GM12878 (cell line): Measurements from ENCODE around the gene CEP68. TPM values are rescaled to one million over a fixed set of nuclear protein-coding genes. Genes with fewer than 3 reads are reported as not detected.

Source experiments
- ATAC-seq: fragments of 200-7000 bp; cut with Tn5 transposase; 3 replicates; pipeline ENCODE4 v1.9.1; 2020; ENCODE audit warnings: mild to moderate bottlenecking, moderate library complexity
- BruUV-seq: library from RNA; stranded (reverse); fragments of 400-500 nt; replicated peaks from 2 replicates; lab custom pipeline; 2021; lab: Mats Ljungman, UMichigan
- CTCF ChIA-PET: fragments of 300-600 bp; sonication (Branson Sonifier 250); formaldehyde crosslinking; extraction: SDS; loops from one replicate; lab custom pipeline; 2021; ENCODE audit warnings: inconsistent platforms; lab: Yijun Ruan, JAX
- POLR2A ChIA-PET: fragments of 350-600 bp; formaldehyde crosslinking; extraction: SDS; loops from one replicate; lab custom pipeline; 2021; ENCODE audit warnings: inconsistent platforms; lab: Charles Lee
- RAD21 ChIA-PET: fragments of 300-600 bp; sonication (Branson Sonifier 250); formaldehyde crosslinking; loops from one replicate; lab custom pipeline; 2023; ENCODE audit warnings: antibody characterized with exemption; ENCODE audit not compliant: unreplicated experiment; lab: Charles Lee
- SMC1A ChIA-PET: fragments of 300-600 bp; sonication (Branson Sonifier 250); formaldehyde crosslinking; loops from one replicate; lab custom pipeline; 2023; ENCODE audit not compliant: unreplicated experiment, uncharacterized antibody; lab: Charles Lee
- DNase-seq: peaks from one replicate; pipeline ENCODE4 v3.0.0-alpha.2; 2011; ENCODE audit warnings: low read depth, low spot score
- FAIRE-seq: peaks from 3 replicates; lab custom pipeline; 2011; peaks lifted over from hg19 to GRCh38; lab: Jason Lieb, UNC
- H2AFZ ChIP-seq: 2 replicates; pipeline ENCODE4 v1.6.0; 2011; ENCODE audit warnings: low read depth, low read length, control low read depth; ENCODE audit not compliant: control insufficient read depth
- H3K27ac ChIP-seq: 2 replicates; pipeline ENCODE4 v1.5.1; 2011; ENCODE audit warnings: control low read depth; ENCODE audit not compliant: control insufficient read depth, insufficient read depth
- H3K27me3 ChIP-seq, 2 experiments: replicated peaks in 1 of 2; 2 replicates each; pipeline versions ENCODE4 v1.6.0 to v1.6.1; 2011; ENCODE audit warnings: low read length in 1 of 2; ENCODE audit not compliant: control insufficient read depth in 2 of 2, insufficient read depth in 2 of 2
- H3K36me3 ChIP-seq, 2 experiments: 2 replicates each; pipeline ENCODE4 v1.5.1; 2011; ENCODE audit warnings: low read length in 1 of 2; ENCODE audit not compliant: control insufficient read depth in 2 of 2, insufficient read depth in 2 of 2
- H3K4me1 ChIP-seq: 2 replicates; pipeline ENCODE4 v1.6.1; 2011; ENCODE audit warnings: mild to moderate bottlenecking, low read length, moderate library complexity, mixed read lengths; ENCODE audit not compliant: control insufficient read depth, insufficient read depth
- H3K4me2 ChIP-seq: 2 replicates; pipeline ENCODE4 v1.6.0; 2011; ENCODE audit warnings: control low read depth; ENCODE audit not compliant: control insufficient read depth, insufficient read depth
- H3K4me3 ChIP-seq: fragments of 200-600 bp; sonication (generic); 2 replicates; pipeline ENCODE4 v1.5.1; 2016
- H3K79me2 ChIP-seq: 2 replicates; pipeline ENCODE4 v1.6.0; 2011; ENCODE audit warnings: low read length; ENCODE audit not compliant: control insufficient read depth, insufficient read depth
- H3K9ac ChIP-seq: 2 replicates; pipeline ENCODE4 v1.8.0; 2011; ENCODE audit warnings: low read length, control low read depth, mixed read lengths; ENCODE audit not compliant: control insufficient read depth, insufficient read depth
- H3K9me3 ChIP-seq: replicated peaks from 3 replicates; pipeline ENCODE4 v1.5.1; 2011; ENCODE audit warnings: mild to moderate bottlenecking, low read length; ENCODE audit not compliant: control insufficient read depth, insufficient read depth
- H4K20me1 ChIP-seq: 2 replicates; pipeline ENCODE4 v1.6.0; 2011; ENCODE audit not compliant: control insufficient read depth, insufficient read depth
- ATF7 ChIP-seq: fragments of 450-650 bp; IDR thresholded peaks from 2 replicates; pipeline ENCODE4 v1.6.1; 2016; ENCODE audit warnings: low read depth, mild to moderate bottlenecking
- BCL11A ChIP-seq: IDR thresholded peaks from 2 replicates; pipeline ENCODE4 v1.6.1; 2011; ENCODE audit warnings: low read depth, low read length
- CHD4 ChIP-seq: fragments of 200-600 bp; sonication (generic); IDR thresholded peaks from 2 replicates; pipeline ENCODE4 v1.6.1; 2016; ENCODE audit warnings: mild to moderate bottlenecking
- CREM ChIP-seq: IDR thresholded peaks from 2 replicates; pipeline ENCODE4 v1.6.1; 2014; ENCODE audit warnings: antibody characterized with exemption, low read depth
- EED ChIP-seq: sonication (generic); IDR thresholded peaks from 2 replicates; pipeline ENCODE4 v1.6.1; 2016; ENCODE audit warnings: antibody characterized with exemption, low read depth
- ESRRA ChIP-seq: IDR thresholded peaks from 2 replicates; pipeline ENCODE4 v1.6.1; 2012; ENCODE audit warnings: mild to moderate bottlenecking, low read length, improper control_type of control experiment
- IRF5 ChIP-seq: fragments of 450-650 bp; IDR thresholded peaks from 2 replicates; pipeline ENCODE4 v1.6.1; 2017; ENCODE audit warnings: borderline replicate concordance
- KAT2A ChIP-seq: conservative IDR thresholded peaks from 2 replicates; pipeline ENCODE4 v1.6.1; 2011; ENCODE audit warnings: low read depth, low read length; ENCODE audit not compliant: control insufficient read depth
- KDM1A ChIP-seq: fragments of 200-600 bp; sonication (generic); IDR thresholded peaks from 2 replicates; pipeline ENCODE4 v1.6.1; 2016; ENCODE audit warnings: borderline replicate concordance
- MEF2A ChIP-seq: IDR thresholded peaks from 2 replicates; pipeline ENCODE4 v1.6.1; 2011; ENCODE audit warnings: low read depth, mild to moderate bottlenecking, low read length, moderate library complexity; ENCODE audit not compliant: insufficient read depth
- MLLT1 ChIP-seq: fragments of 450-650 bp; IDR thresholded peaks from 2 replicates; pipeline ENCODE4 v1.6.1; 2016; ENCODE audit warnings: mild to moderate bottlenecking
- MTA3 ChIP-seq: IDR thresholded peaks from 2 replicates; pipeline ENCODE4 v1.6.1; 2012; ENCODE audit warnings: low read length, inconsistent platforms, borderline replicate concordance
- RUNX3 ChIP-seq: IDR thresholded peaks from 2 replicates; pipeline ENCODE4 v1.6.1; 2012; ENCODE audit warnings: low read length, inconsistent platforms
- SMAD5 ChIP-seq: IDR thresholded peaks from 2 replicates; pipeline ENCODE4 v1.6.1; 2016; ENCODE audit warnings: antibody characterized with exemption, low read depth
- SPI1 ChIP-seq: IDR thresholded peaks from 2 replicates; pipeline ENCODE4 v1.6.1; 2011; ENCODE audit warnings: low read depth, mild to moderate bottlenecking, low read length, moderate library complexity, borderline replicate concordance; ENCODE audit not compliant: insufficient read depth
- TCF12 ChIP-seq: IDR thresholded peaks from 2 replicates; pipeline ENCODE4 v1.6.1; 2011; ENCODE audit warnings: low read depth, mild to moderate bottlenecking, low read length
- TCF3 ChIP-seq: IDR thresholded peaks from 2 replicates; pipeline ENCODE4 v1.6.1; 2012; ENCODE audit warnings: low read depth, mild to moderate bottlenecking, low read length, borderline replicate concordance; ENCODE audit not compliant: insufficient read depth
- TCF7 ChIP-seq: IDR thresholded peaks from 2 replicates; pipeline ENCODE4 v1.6.1; 2014; ENCODE audit warnings: antibody characterized with exemption, borderline replicate concordance
- ZZZ3 ChIP-seq: IDR thresholded peaks from 2 replicates; pipeline ENCODE4 v1.6.1; 2011; ENCODE audit warnings: low read depth; ENCODE audit not compliant: control insufficient read depth, insufficient read length
- WGBS: methylation state at CpG from one replicate; pipeline ENCODE4 v1.1.6; 2016; ENCODE audit warnings: low lambda C conversion rate; ENCODE audit not compliant: insufficient replicate concordance, insufficient coverage; ENCODE audit errors: missing lambda C conversion rate; 5-methylcytosine and 5-hydroxymethylcytosine counted together
- in situ Hi-C: fragments of 300-500 bp; cut with MboI; formaldehyde crosslinking; loops from 9 replicates; pipeline ENCODE4 v1.14.3; 2018; ENCODE audit warnings: mixed read lengths
- intact Hi-C: fragments of 100-400 bp; cut with micrococcal nuclease; formaldehyde crosslinking; loops from one replicate; pipeline ENCODE4 v1.14.2; 2022; ENCODE audit not compliant: unreplicated experiment
- polyA plus RNA-seq, 11 experiments: library from polyadenylated mRNA; depleted of rRNA in 4 of 11; unstranded in 6 of 11; stranded (reverse) in 5 of 11; fragments of >200 nt; fragmentation: Nextera tagmentation in 4 of 11; fragmentation: Illumina TruSeq in 1 of 11; extraction: Ambion mirVana in 4 of 11; extraction: Trizol in 1 of 11; gene quantifications; 1 replicate in 1 of 11; 2 replicates in 10 of 11; pipeline versions ENCODE4 v1.2.1 to v1.2.3, GENCODE V29; 2011 to 2016; ENCODE audit warnings: inconsistent platforms in 2 of 11, missing spikeins in 2 of 11, low read depth in 1 of 11
- total RNA-seq, 4 experiments: library from RNA; depleted of rRNA in 3 of 4; stranded (reverse); fragments of >200 nt in 3 of 4; fragmentation: Illumina TruSeq in 1 of 4; extraction: Trizol in 1 of 4; gene quantifications; 2 replicates each; pipeline versions ENCODE4 v1.2.1 to v1.2.3, GENCODE V29; 2013 to 2021
- TF ChIP-seq, protein P1 (sequence below): IDR thresholded peaks from 2 replicates; pipeline ENCODE4 v1.6.1; 2012; ENCODE audit warnings: low read length, inconsistent platforms

The CEP68 gene
- total and polyA plus RNA-seq, 10 of the 15 experiments (the other 5 are each of a cell fraction or from before 2014, with no cell fraction given) = 1.1 to 11.1 (median 7.4) TPM

DNA sequence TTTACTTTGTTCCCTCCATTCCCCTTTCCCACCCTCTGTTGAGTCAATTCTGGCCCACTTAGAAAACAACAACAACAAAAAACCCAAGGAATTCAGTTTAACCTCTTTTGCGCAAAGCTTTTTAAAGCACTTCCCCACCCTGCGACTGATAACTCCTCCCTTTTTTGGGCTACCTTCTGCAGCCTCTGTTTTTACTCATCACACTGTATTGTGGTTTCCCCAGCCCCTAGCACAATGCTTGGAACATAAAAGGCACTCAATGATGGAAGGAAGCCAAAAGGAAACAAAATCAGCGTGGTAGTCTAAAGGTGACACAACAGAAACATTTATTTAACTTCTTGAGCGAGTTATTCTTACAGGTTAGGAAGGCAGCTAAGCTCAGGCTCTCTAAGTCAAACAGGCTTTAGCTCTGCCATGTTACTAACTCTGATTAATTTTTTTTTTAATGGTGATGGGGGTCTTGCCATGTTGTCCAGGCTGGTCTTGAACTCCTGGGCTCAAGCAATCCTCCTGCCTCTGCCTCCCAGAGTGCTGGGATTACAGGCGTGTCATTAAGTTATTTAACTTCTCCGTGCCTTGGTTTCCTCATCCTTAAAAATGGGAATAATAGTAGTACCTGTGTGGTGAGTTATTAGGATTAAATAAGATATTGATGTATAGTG is 1.3 kb downstream of the CEP68 start:
- Histone ChIP-seq H3K9ac (peak overlapping the region; percentile 70), H3K27me3 (no peaks in the 10 kb centered on the region), H3K4me1 (peaks cover 37% of the 10 kb centered on the region), H3K9me3 (no peaks in the 10 kb centered on the region), H4K20me1 (no peaks in the 10 kb centered on the region), H3K4me3 (peak overlapping the region; percentile 74), H3K27ac (peak overlapping the region; percentile 42; the same call in 1 of the 2 replicates), H3K79me2 (peaks cover 4% of the 10 kb centered on the region), H3K4me2 (peak overlapping the region; percentile 100), H2AFZ (peak overlapping the region; percentile 92), H3K36me3 (no peaks in the 10 kb centered on the region)
- peak; percentile 56 for ATAC-seq
- POLR2A ChIA-PET = interaction anchor here (2.7 kb wide), 1 partner anchor 72 kb away, joined by 18 read pairs; the partner anchor contains the start of gene RAB1A
- BruUV-seq = TSS peak; percentile 64
- in situ Hi-C loops (no loop called here), intact Hi-C loops (loop anchor here (1.0 to 2.0 kb wide), 2 partner anchors 73 to 169 kb away; partner anchors contain the start of genes ACTR2 and RAB1A)
- CTCF ChIA-PET = interaction anchor here (0.8 to 4.1 kb wide), 7 partner anchors 8 to 141 kb away, joined by 3 to 22 read pairs (median 4); no protein-coding TSS in a partner anchor
- WGBS = 33% methylated on average over 6 of the region's 6 CpGs
- SMC1A ChIA-PET = interaction anchor here (0.8 to 1.2 kb wide), 3 partner anchors 85 to 535 kb away, joined by 3 read pairs; no protein-coding TSS in a partner anchor
- DNase-seq = peak; percentile 76
- RAD21 ChIA-PET = interaction anchor here (0.6 to 5.5 kb wide), 7 partner anchors 8 to 1020 kb away, joined by 3 to 58 read pairs (median 12); partner anchors contain the start of genes ACTR2 and RAB1A
- FAIRE-seq = peak; percentile 78
- TF ChIP-seq EED (peak; percentile 56; the same call in 1 of the 2 replicates), MLLT1 (0 out of 2 replicates have a peak, but pooled peaks have one; percentile 35), IRF5 (no peak), KDM1A (no peak), SMAD5 (no peak), MEF2A (0 out of 2 replicates have a peak, but pooled peaks have one; percentile 36), MTA3 (0 out of 2 replicates have a peak, but pooled peaks have one; percentile 28), ATF7 (peak; percentile 36; the same call in 1 of the 2 replicates), ESRRA (no peak), BCL11A (0 out of 2 replicates have a peak, but pooled peaks have one; percentile 45), RUNX3 (peak; percentile 98), TCF12 (no peak), SPI1 (peak; percentile 76), TCF3 (no peak), CHD4 (no peak), CREM (peak; percentile 26; the same call in 1 of the 2 replicates), ZZZ3 (no peak), TCF7 (0 out of 2 replicates have a peak, but pooled peaks have one; percentile 59), KAT2A (no peak)
- TF ChIP-seq, protein P1, sequence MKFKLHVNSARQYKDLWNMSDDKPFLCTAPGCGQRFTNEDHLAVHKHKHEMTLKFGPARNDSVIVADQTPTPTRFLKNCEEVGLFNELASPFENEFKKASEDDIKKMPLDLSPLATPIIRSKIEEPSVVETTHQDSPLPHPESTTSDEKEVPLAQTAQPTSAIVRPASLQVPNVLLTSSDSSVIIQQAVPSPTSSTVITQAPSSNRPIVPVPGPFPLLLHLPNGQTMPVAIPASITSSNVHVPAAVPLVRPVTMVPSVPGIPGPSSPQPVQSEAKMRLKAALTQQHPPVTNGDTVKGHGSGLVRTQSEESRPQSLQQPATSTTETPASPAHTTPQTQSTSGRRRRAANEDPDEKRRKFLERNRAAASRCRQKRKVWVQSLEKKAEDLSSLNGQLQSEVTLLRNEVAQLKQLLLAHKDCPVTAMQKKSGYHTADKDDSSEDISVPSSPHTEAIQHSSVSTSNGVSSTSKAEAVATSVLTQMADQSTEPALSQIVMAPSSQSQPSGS = peak; percentile 27; the same call in 1 of the 2 replicates
